Measurements from ENCODE around the gene P3H2. TPM values are rescaled to one million over a fixed set of nuclear protein-coding genes. Genes with fewer than 3 reads are reported as not detected.

The P3H2 gene
- total RNA-seq, 1 donor from 2014 or later: not detected

- Mint-ChIP-seq H3K4me1 (no peaks in the 10 kb centered on the region), H3K4me3 (no peak overlapping the region), H3K27me3 (peaks cover 5% of the 10 kb centered on the region), H3K36me3 (ENCODE audit: low read depth) (no peaks in the 10 kb centered on the region), H3K9me3 (no peaks in the 10 kb centered on the region), H3K27ac (no peak overlapping the region)
- ChIA-PET CTCF (no interaction called here), POLR2A (no interaction called here)
- DNase-seq (no peak), ATAC-seq (ENCODE audit: low read depth) (no peak)
- intact Hi-C loops (cut with micrococcal nuclease): no loop called here
- no peak for TF ChIP-seq CTCF (IDR thresholded peaks at IDR 0.05)
These were observed 78.1 kb downstream of the P3H2 start for GRCh38 chr3:190042558-190042957.

GRCh38 chr3:190041333-190042041 lies 79.2 kb downstream of the P3H2 start:
- DNase-seq: no peak
- Mint-ChIP-seq H3K4me3 (no peak overlapping the region), H3K27ac (no peak overlapping the region), H3K4me1 (no peaks in the 10 kb centered on the region), H3K36me3 (ENCODE audit: low read depth) (no peaks in the 10 kb centered on the region), H3K9me3 (no peaks in the 10 kb centered on the region), H3K27me3 (peaks cover 5% of the 10 kb centered on the region)
- intact Hi-C loops (cut with micrococcal nuclease): no loop called here
- POLR2A ChIA-PET: no interaction called here
- no peak for ATAC-seq (ENCODE audit: low read depth)
- CTCF ChIA-PET: no interaction called here
- TF ChIP-seq CTCF (IDR thresholded peaks at IDR 0.05): no peak

GRCh38 chr3:190040145-190040544 lies 80.6 kb downstream of the P3H2 start:
- Mint-ChIP-seq H3K27ac (no peak overlapping the region), H3K4me3 (no peak overlapping the region), H3K9me3 (no peaks in the 10 kb centered on the region), H3K36me3 (ENCODE audit: low read depth) (no peaks in the 10 kb centered on the region), H3K27me3 (peaks cover 5% of the 10 kb centered on the region), H3K4me1 (no peaks in the 10 kb centered on the region)
- CTCF ChIA-PET: no interaction called here
- ATAC-seq (ENCODE audit: low read depth): no peak
- no peak for DNase-seq
- TF ChIP-seq CTCF (IDR thresholded peaks at IDR 0.05): no peak
- POLR2A ChIA-PET: no interaction called here
- intact Hi-C loops (cut with micrococcal nuclease): no loop called here

- ChIA-PET CTCF (no interaction called here), POLR2A (no interaction called here)
- no peak for TF ChIP-seq CTCF (IDR thresholded peaks at IDR 0.05)
- no peaks in the 10 kb centered on the region for H3K9me3 Mint-ChIP-seq
- H3K4me1 Mint-ChIP-seq: no peaks in the 10 kb centered on the region
- peaks cover 5% of the 10 kb centered on the region for H3K27me3 Mint-ChIP-seq
- H3K4me3 Mint-ChIP-seq: no peak overlapping the region
- intact Hi-C loops (cut with micrococcal nuclease): no loop called here
- no peak for DNase-seq
- no peak for ATAC-seq (ENCODE audit: low read depth)
- H3K36me3 Mint-ChIP-seq (ENCODE audit: low read depth): no peaks in the 10 kb centered on the region
- no peak overlapping the region for H3K27ac Mint-ChIP-seq
These were observed 82.4 kb downstream of the P3H2 start for GRCh38 chr3:190038050-190038933.

- Mint-ChIP-seq H3K27me3 (peaks cover 2% of the 10 kb centered on the region), H3K27ac (no peak overlapping the region), H3K36me3 (ENCODE audit: low read depth) (no peaks in the 10 kb centered on the region), H3K4me3 (no peak overlapping the region), H3K9me3 (no peaks in the 10 kb centered on the region), H3K4me1 (no peaks in the 10 kb centered on the region)
- DNase-seq (no peak), ATAC-seq (ENCODE audit: low read depth) (no peak)
- intact Hi-C loops (cut with micrococcal nuclease): no loop called here
- no peak for TF ChIP-seq CTCF (IDR thresholded peaks at IDR 0.05)
- ChIA-PET POLR2A (no interaction called here), CTCF (no interaction called here)
These were observed 84.1 kb downstream of the P3H2 start for GRCh38 chr3:190036631-190037030.
